C1 segment of cervical spinal cord (tissue), 14 donors: ENCODE data around the gene HAPLN1.

Source experiments
- DNase-seq, 14 donors: peaks; one replicate each; lab custom pipeline; 2025; lab: John Stamatoyannopoulos, UW

The HAPLN1 gene

GRCh38 chr5:83718195-83718825 lies 2.3 kb downstream of the HAPLN1 start:
- DNase-seq: peak in 3 of 14 donors; percentile 3 to 31 (median 19)

GRCh38 chr5:83715236-83716065 lies 5.2 kb downstream of the HAPLN1 start:
- DNase-seq: peak in 1 of 14 donors; percentile 54

GRCh38 chr5:83714810-83715209 lies 5.8 kb downstream of the HAPLN1 start:
- peak in 1 of 14 donors; percentile 2 for DNase-seq

GRCh38 chr5:83711982-83712601 lies 8.6 kb downstream of the HAPLN1 start:
- DNase-seq: peak in 3 of 14 donors; percentile 3 to 19 (median 4)

DNA sequence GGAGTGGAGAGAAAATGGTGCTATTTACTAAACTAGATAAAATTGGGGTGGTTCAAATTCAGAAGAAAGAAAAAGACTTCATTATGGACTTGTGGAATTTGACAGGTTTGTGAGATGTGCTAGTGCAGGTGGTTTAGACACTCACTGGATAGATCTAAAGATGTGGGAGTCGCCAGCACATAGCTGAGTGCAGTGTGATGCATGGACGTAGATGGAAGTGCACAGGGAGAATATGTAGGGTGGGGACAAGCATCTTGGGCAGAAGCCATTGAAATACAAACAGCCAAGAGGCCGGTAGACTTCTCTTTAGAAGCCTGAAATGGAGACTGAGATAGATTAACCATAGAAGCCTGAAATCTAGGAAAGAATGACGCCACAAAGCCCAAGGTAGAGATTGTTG lies 10.7 kb downstream of the HAPLN1 start:
- DNase-seq: no peak

GRCh38 chr5:83708170-83708569 lies 12.5 kb downstream of the HAPLN1 start:
- DNase-seq: no peak

DNA sequence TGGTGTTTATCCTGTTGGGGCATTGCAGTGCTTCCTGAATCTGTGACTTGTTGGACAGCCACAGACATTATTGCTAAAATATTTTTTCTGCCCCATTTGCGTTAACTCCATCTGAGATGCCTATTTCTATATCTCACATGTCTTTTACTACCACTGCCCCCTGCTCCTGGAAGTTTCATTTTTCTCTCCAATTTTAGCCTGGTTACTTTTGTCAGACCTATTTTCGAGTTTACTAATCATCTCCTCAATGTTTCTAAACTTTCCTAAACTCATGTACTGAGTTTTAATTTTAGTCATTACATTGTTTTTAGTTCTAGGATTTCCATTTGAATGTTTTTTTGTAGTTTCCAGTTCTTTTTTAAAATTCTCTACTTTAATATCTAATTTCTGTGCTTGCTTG lies 17.6 kb downstream of the HAPLN1 start:
- no peak for DNase-seq

DNA sequence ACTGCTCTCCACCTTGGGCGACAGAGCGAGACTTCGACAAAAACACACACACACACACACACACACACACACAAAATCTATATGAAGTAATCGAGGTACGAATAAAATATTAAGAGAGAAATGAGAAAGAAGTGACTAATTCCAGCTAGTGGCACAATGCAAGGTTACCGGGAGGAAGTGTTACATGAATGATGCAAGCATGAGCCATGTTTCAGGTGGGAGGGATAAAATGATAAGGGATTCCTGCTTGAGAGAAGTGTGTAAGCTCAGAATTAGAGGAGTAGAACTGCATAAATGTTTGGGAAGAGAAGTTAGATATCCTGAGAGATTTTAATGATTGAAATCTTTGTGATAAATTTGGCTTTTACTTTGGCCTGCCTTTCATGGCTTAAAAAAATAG lies 18.8 kb downstream of the HAPLN1 start:
- DNase-seq: no peak

- no peak for DNase-seq
These were observed 30.8 kb downstream of the HAPLN1 start for GRCh38 chr5:83689881-83690280.

DNA sequence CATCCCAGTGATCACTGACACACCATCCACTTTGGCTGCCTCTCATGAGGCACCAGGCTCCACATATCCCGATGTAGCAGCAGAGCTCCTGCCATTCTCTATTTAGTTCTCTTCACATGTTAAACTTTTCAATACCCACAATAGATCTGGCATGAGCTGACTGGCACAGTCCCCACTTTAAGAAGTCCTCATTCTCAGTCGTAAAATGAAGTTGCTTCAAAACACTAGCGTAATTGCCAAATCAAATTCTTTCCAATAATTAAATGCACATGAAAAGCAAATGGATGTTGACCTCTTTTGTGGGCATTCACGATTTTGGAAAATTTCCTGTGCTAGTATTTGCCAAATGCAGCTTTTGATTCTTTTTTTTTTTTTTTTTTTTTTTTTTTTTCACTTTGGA lies 32.4 kb downstream of the HAPLN1 start:
- no peak for DNase-seq

- DNase-seq: no peak
These were observed 33.5 kb downstream of the HAPLN1 start for GRCh38 chr5:83687124-83687619.

- no peak for DNase-seq
These were observed 34.4 kb downstream of the HAPLN1 start for GRCh38 chr5:83686251-83686650.

DNA sequence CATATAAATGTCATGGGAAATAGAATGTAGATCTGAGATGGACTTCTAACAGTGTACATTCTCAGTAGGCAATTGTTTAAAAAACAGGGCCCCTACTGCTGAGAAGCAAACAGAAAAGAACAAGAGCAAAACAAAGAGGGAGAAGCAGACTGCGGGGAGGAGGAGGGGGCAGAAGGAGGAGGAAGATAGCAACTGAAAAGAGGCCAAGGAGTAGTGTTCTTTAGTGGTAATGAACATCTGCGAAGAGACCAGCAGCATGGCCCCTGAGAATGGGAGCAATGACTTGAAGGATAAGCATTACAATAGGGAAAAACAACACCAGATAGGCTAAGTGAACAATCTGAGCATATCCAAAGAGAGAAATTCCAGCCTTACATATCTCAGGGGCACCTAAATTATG lies 36.8 kb downstream of the HAPLN1 start:
- DNase-seq: no peak

GRCh38 chr5:83672646-83673045 lies 48.0 kb downstream of the HAPLN1 start:
- no peak for DNase-seq

GRCh38 chr5:83672158-83672557 lies 48.5 kb downstream of the HAPLN1 start:
- no peak for DNase-seq

GRCh38 chr5:83665631-83666030 lies 55.0 kb downstream of the HAPLN1 start:
- DNase-seq: no peak

GRCh38 chr5:83662558-83662957 lies 58.1 kb downstream of the HAPLN1 start:
- no peak for DNase-seq

DNA sequence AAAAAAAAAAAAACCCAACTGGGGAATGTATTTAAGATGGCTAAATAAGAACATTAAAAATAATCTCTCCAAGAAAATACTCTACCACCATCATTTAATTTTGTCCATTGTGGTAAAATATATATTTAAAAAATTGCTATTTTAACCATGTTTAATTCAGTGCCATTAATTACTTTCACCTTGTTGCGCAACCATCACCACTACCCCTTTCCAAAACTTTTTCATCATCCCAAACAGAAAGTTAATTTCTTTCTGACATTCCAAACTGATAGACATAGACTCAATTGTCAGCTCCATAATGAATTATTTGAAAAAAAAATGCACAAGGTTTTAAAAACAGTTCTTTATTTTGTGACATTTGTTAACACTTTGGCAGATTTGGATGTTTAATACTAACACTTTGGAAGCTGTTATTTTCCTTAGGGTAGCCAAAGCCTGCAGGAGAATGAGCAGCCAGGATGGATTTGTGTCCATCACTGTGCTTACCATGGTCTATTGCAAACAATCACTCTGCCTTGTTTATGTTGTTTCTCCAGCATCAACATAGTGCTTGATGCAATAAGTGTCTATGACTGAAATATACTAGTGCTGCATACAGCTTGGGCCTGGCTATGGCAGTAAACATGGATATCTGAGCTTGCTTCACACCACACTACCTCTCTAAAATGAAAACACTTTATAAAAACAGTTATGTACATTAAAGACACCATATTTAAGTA lies 62.7 kb downstream of the HAPLN1 start:
- no peak for DNase-seq

DNA sequence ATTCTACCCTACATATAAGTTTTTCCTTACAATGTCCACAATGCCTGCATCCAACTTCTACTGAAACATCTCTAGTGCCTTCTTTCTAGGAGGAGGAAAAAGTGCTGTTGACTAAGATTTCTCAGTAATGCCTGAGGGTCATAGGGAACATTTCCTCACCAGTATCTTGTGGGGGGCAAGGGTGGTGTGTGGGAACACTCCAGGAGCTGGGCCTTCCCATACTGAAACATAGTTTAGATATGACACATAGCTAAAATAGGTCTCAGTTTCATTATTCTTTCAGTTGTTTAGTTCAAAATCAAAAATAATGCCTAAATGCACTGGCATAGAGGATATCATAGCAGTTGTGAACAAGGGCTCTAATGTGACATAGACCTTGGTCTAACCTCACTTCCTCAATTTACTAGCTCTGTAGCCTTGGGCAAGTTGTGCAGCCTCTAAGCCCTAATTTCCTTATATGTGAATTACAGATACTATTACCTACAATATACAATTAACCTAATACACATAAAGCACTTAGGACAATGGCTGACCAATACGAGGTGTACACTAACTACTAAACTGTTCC lies 66.1 kb downstream of the HAPLN1 start:
- DNase-seq: no peak

GRCh38 chr5:83653669-83654068 lies 67.0 kb downstream of the HAPLN1 start:
- DNase-seq: no peak

- DNase-seq: no peak
These were observed 74.7 kb downstream of the HAPLN1 start for GRCh38 chr5:83645936-83646335.

- no peak for DNase-seq
These were observed 76.4 kb downstream of the HAPLN1 start for GRCh38 chr5:83644301-83644700.
